ENCODE measurements around the gene PLCD1.
"Not testable (repeated sequence)": the region's sequence is repeated elsewhere in the genome, so short reads cannot be mapped to it uniquely, and the experiment has no call there.

PLCD1 gene

GRCh38 chr3:38029400-38030125 lies at the start of gene PLCD1:
Gene PLCD1, minus strand, starts transcription at chr3:38029642. Its CDS starts 103 bp downstream, at chr3:38029539.
- ATAC-seq = peak; percentile 57
- no peak for TF ChIP-seq CREB5 (CRISPR knock-in tag; IDR thresholded peaks at IDR 0.05; ENCODE audit: low read depth)
- TF ChIP-seq ARNTL (CRISPR knock-in tag; IDR thresholded peaks at IDR 0.05; ENCODE audit: borderline replicate concordance, low read depth) = no peak
- no peak for TF ChIP-seq ZNF8 (CRISPR knock-in tag; IDR thresholded peaks at IDR 0.05)
- no peak for TF ChIP-seq ZNF565 (CRISPR knock-in tag; conservative IDR thresholded peaks at IDR 0.05; ENCODE audit: low read depth)
- no peak for TF ChIP-seq PPARA (CRISPR knock-in tag; IDR thresholded peaks at IDR 0.05; ENCODE audit: borderline replicate concordance)
- TF ChIP-seq PATZ1 (CRISPR knock-in tag; IDR thresholded peaks at IDR 0.05; ENCODE audit: borderline replicate concordance) = no peak
- no peak for TF ChIP-seq TSHZ2 (CRISPR knock-in tag; IDR thresholded peaks at IDR 0.05)
- no peak for TF ChIP-seq ZC3H10 (CRISPR knock-in tag; IDR thresholded peaks at IDR 0.05)
- no peak for TF ChIP-seq OSR1 (CRISPR knock-in tag; IDR thresholded peaks at IDR 0.05)
- TF ChIP-seq TCF4 (CRISPR knock-in tag; IDR thresholded peaks at IDR 0.05; ENCODE audit: borderline replicate concordance) = no peak
- TF ChIP-seq ZFP3 (CRISPR knock-in tag; IDR thresholded peaks at IDR 0.05) = peak; percentile 49; the same call in 1 of the 2 replicates
- TF ChIP-seq ISL1 (CRISPR knock-in tag; IDR thresholded peaks at IDR 0.05) = no peak
- TF ChIP-seq GLIS3 (CRISPR knock-in tag; IDR thresholded peaks at IDR 0.05) = 0 out of 2 replicates have a peak, but pooled peaks have one; percentile 36
- no peak for TF ChIP-seq ESRRG (CRISPR knock-in tag; IDR thresholded peaks at IDR 0.05)

GRCh38 chr3:38077073-38077472 lies 47.6 kb upstream of the PLCD1 start:
- not testable (repeated sequence) for ATAC-seq

- TF ChIP-seq GLIS3 (CRISPR knock-in tag; IDR thresholded peaks at IDR 0.05) = no peak
- TF ChIP-seq TSHZ2 (CRISPR knock-in tag; IDR thresholded peaks at IDR 0.05) = no peak
- TF ChIP-seq TCF4 (CRISPR knock-in tag; IDR thresholded peaks at IDR 0.05; ENCODE audit: borderline replicate concordance) = no peak
- ATAC-seq = no peak
Measured at GRCh38 chr3:38070013-38070412, 40.6 kb upstream of the PLCD1 start.

- no peak for TF ChIP-seq ZC3H10 (CRISPR knock-in tag; IDR thresholded peaks at IDR 0.05)
- no peak for TF ChIP-seq TOX (CRISPR knock-in tag; IDR thresholded peaks at IDR 0.05; ENCODE audit: borderline replicate concordance)
- TF ChIP-seq ISL1 (CRISPR knock-in tag; IDR thresholded peaks at IDR 0.05) = no peak
- no peak for TF ChIP-seq PATZ1 (CRISPR knock-in tag; IDR thresholded peaks at IDR 0.05; ENCODE audit: borderline replicate concordance)
Measured at GRCh38 chr3:38067508-38068233, 38.2 kb upstream of the PLCD1 start.

GRCh38 chr3:38064453-38064852 lies 35.0 kb upstream of the PLCD1 start:
- not testable (repeated sequence) for ATAC-seq

More at GRCh38 chr3:38067508-38068233, 38.2 kb upstream of the PLCD1 start:
- ATAC-seq = no peak

Data from SK-N-SH treated with all-trans-retinoic acid at 6 μM for 48 hours (cell line).